GM23248 (cell line): ENCODE results near the gene PAPPA2. TPM values are rescaled to one million over a fixed set of nuclear protein-coding genes. Genes with fewer than 3 reads are reported as not detected.

Source experiments
- DNase-seq: peaks from one replicate; pipeline ENCODE4 v3.0.0-alpha.2; 2015
- H2AFZ ChIP-seq: fragments of 200-600 bp; sonication (generic); 2 replicates; pipeline ENCODE4 v1.6.1; 2016; ENCODE audit warnings: antibody characterized with exemption
- H3F3A ChIP-seq: fragments of 200-600 bp; sonication (generic); 2 replicates; pipeline ENCODE4 v1.6.1; 2016; ENCODE audit warnings: mild to moderate bottlenecking, antibody characterized with exemption, mixed run types; ENCODE audit not compliant: insufficient read depth
- H3K27ac ChIP-seq: fragments of 200-600 bp; sonication (generic); 2 replicates; pipeline ENCODE4 v1.5.1; 2016; ENCODE audit warnings: mild to moderate bottlenecking
- H3K27me3 ChIP-seq: fragments of 200-600 bp; sonication (generic); replicated peaks from 2 replicates; pipeline ENCODE4 v1.6.1; 2016; ENCODE audit warnings: mild to moderate bottlenecking; ENCODE audit not compliant: insufficient read depth
- H3K36me3 ChIP-seq: fragments of 200-600 bp; sonication (generic); 2 replicates; pipeline ENCODE4 v1.6.1; 2016; ENCODE audit warnings: low read depth, mild to moderate bottlenecking
- H3K4me1 ChIP-seq: fragments of 200-600 bp; sonication (generic); 2 replicates; pipeline ENCODE4 v1.6.1; 2016; ENCODE audit warnings: mild to moderate bottlenecking; ENCODE audit not compliant: insufficient read depth
- H3K4me2 ChIP-seq: fragments of 200-600 bp; sonication (generic); one replicate; pipeline ENCODE4 v1.6.1; 2016; ENCODE audit warnings: mild to moderate bottlenecking; ENCODE audit not compliant: unreplicated experiment
- H3K4me3 ChIP-seq: fragments of 200-600 bp; sonication (generic); 2 replicates; pipeline ENCODE4 v1.5.1; 2016; ENCODE audit warnings: mild to moderate bottlenecking
- H3K79me2 ChIP-seq: fragments of 200-600 bp; sonication (generic); 2 replicates; pipeline ENCODE4 v1.6.1; 2016; ENCODE audit warnings: mild to moderate bottlenecking; ENCODE audit not compliant: insufficient read depth
- H3K9ac ChIP-seq: fragments of 200-600 bp; sonication (generic); 2 replicates; pipeline ENCODE4 v1.6.1; 2016; ENCODE audit warnings: mild to moderate bottlenecking
- H3K9me2 ChIP-seq: fragments of 200-600 bp; sonication (generic); 2 replicates; pipeline ENCODE4 v1.6.1; 2016; ENCODE audit warnings: mixed run types, mild to moderate bottlenecking, moderate library complexity; ENCODE audit not compliant: insufficient read depth
- H3K9me3 ChIP-seq: fragments of 200-600 bp; sonication (generic); one replicate; pipeline ENCODE4 v1.6.1; 2017; ENCODE audit warnings: low read depth
- H4K20me1 ChIP-seq: fragments of 200-600 bp; sonication (generic); 2 replicates; pipeline ENCODE4 v1.6.0; 2016; ENCODE audit not compliant: insufficient read depth
- EZH2 ChIP-seq: fragments of 200-600 bp; sonication (generic); IDR thresholded peaks from 2 replicates; pipeline ENCODE4 v1.6.1; 2018; ENCODE audit warnings: antibody characterized with exemption, mild to moderate bottlenecking; ENCODE audit not compliant: insufficient read depth, poor library complexity, severe bottlenecking
- EZH2phosphoT487 ChIP-seq: fragments of 200-600 bp; sonication (generic); IDR thresholded peaks from 2 replicates; pipeline ENCODE4 v1.6.1; 2018; ENCODE audit warnings: antibody characterized with exemption, moderate library complexity, mild to moderate bottlenecking, low read depth; ENCODE audit not compliant: insufficient read depth
- WGBS, 2 experiments: methylation state at CpG; one replicate each; pipeline ENCODE4 v1.1.6; 2015 to 2017; ENCODE audit warnings: low lambda C conversion rate in 2 of 2, low coverage in 1 of 2; ENCODE audit errors: missing lambda C conversion rate in 2 of 2; 5-methylcytosine and 5-hydroxymethylcytosine counted together
- in situ Hi-C: fragments of 300-500 bp; cut with MboI; formaldehyde crosslinking; loops from 2 replicates; pipeline ENCODE4 v1.15.0; 2020
- polyA plus RNA-seq: library from polyadenylated mRNA; unstranded; fragments of >200 nt; fragmentation: Nextera tagmentation; extraction: Ambion mirVana; gene quantifications from 2 replicates; pipeline ENCODE4 v1.2.1, GENCODE V29; 2016
- total RNA-seq: library from RNA; depleted of rRNA; stranded (reverse); fragments of >200 nt; shearing (Covaris generic); gene quantifications from 2 replicates; pipeline ENCODE4 v1.2.3, GENCODE V29; 2014

The PAPPA2 gene
- total and polyA plus RNA-seq, 2 experiments from 2014 or later = 3.9 to 8.1 TPM

- Histone ChIP-seq H3K9me2 (no peaks in the 10 kb centered on the region), H3K4me2 (no peak overlapping the region), H3K27ac (no peak overlapping the region), H3K36me3 (no peaks in the 10 kb centered on the region), H3K4me1 (no peaks in the 10 kb centered on the region), H2AFZ (no peak overlapping the region), H3K79me2 (no peaks in the 10 kb centered on the region), H3K9me3 (no peaks in the 10 kb centered on the region), H3K27me3 (0 out of 2 replicates have a peak, but pooled peaks cover 7% of the 10 kb centered on the region), H3K4me3 (no peak overlapping the region), H3K9ac (no peak overlapping the region), H4K20me1 (no peaks in the 10 kb centered on the region), H3F3A (no peaks in the 10 kb centered on the region)
- TF ChIP-seq EZH2 = no peak
- no peak for TF ChIP-seq EZH2phosphoT487
- in situ Hi-C loops = no loop called here
- no peak for DNase-seq
- WGBS, 2 experiments = 53 to 58% methylated on average over 16 of the region's 16 CpGs
Observed at GRCh38 chr1:176531921-176532897, 69.2 kb downstream of the PAPPA2 start.

GRCh38 chr1:176533020-176533419, 70.0 kb downstream of the PAPPA2 start:
- Histone ChIP-seq H3K9ac (no peak overlapping the region), H3K4me2 (no peak overlapping the region), H3K9me3 (no peaks in the 10 kb centered on the region), H3K4me3 (no peak overlapping the region), H3K4me1 (no peaks in the 10 kb centered on the region), H3K36me3 (no peaks in the 10 kb centered on the region), H3K27ac (no peak overlapping the region), H3F3A (no peaks in the 10 kb centered on the region), H3K27me3 (0 out of 2 replicates have a peak, but pooled peaks cover 4% of the 10 kb centered on the region), H3K79me2 (no peaks in the 10 kb centered on the region), H4K20me1 (no peaks in the 10 kb centered on the region), H3K9me2 (no peaks in the 10 kb centered on the region), H2AFZ (no peak overlapping the region)
- WGBS, 2 experiments = 67 to 71% methylated on average over 1 of the region's 1 CpG
- TF ChIP-seq EZH2 (no peak), EZH2phosphoT487 (no peak)
- no peak for DNase-seq
- in situ Hi-C loops = no loop called here

DNA sequence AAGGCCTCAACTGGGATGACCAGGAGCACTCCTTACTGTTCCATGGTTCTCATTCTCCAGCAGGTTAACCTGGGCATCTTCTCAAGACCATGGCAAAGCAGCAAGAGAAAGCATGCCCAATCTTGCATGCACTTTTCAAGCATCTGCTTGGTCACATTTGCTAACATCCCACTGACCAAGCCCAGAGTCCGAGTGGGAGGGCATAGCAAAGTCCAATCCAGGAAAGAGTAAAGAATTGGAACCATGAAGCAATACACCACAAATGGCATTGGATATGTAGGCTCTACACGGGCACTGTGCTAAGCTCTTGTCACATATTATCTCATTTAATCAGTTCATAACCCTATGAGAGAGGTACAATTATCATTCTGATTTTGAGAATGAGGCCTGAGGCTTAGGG, 73.6 kb downstream of the PAPPA2 start:
- Histone ChIP-seq H3K9me2 (no peaks in the 10 kb centered on the region), H3K27me3 (0 out of 2 replicates have a peak, but pooled peaks cover 4% of the 10 kb centered on the region), H3K9me3 (no peaks in the 10 kb centered on the region), H3K4me2 (no peak overlapping the region), H4K20me1 (no peaks in the 10 kb centered on the region), H3K4me3 (no peak overlapping the region), H3K27ac (no peak overlapping the region), H3K79me2 (no peaks in the 10 kb centered on the region), H3K4me1 (no peaks in the 10 kb centered on the region), H3K9ac (no peak overlapping the region), H2AFZ (no peak overlapping the region), H3F3A (no peaks in the 10 kb centered on the region), H3K36me3 (no peaks in the 10 kb centered on the region)
- DNase-seq = no peak
- in situ Hi-C loops = no loop called here
- TF ChIP-seq EZH2phosphoT487 (no peak), EZH2 (no peak)
- WGBS, 2 experiments = 32 to 38% methylated on average over 2 of the region's 2 CpGs

DNA sequence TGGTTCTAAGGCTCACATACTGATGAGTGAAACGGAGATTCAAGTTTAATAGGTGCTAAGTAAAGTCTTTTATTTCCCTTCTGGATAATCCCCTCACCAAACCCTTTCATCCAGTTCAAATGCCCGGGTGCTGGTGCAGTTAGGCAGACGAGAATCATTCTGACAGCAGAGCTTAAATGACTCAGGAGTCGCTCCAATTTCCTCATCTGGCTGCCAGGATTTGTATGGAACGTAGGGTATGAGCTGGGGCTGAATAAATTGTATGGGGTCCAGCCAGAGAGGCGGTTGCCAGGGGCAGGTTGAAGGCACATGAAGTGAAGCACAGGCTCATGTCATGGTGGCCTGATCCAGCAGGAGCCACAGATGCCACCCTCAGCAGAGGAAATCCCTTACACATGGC, 76.0 kb downstream of the PAPPA2 start:
- H2AFZ ChIP-seq = no peak overlapping the region
- H3K27ac ChIP-seq = no peak overlapping the region
- H3K9ac ChIP-seq = no peak overlapping the region
- WGBS, 2 experiments = 2 to 3% methylated on average over 6 of the region's 6 CpGs
- no peaks in the 10 kb centered on the region for H3K9me2 ChIP-seq
- no peaks in the 10 kb centered on the region for H3K4me1 ChIP-seq
- DNase-seq = peak; percentile 24
- H3K79me2 ChIP-seq = no peaks in the 10 kb centered on the region
- in situ Hi-C loops = no loop called here
- H3F3A ChIP-seq = no peaks in the 10 kb centered on the region
- H4K20me1 ChIP-seq = no peaks in the 10 kb centered on the region
- no peaks in the 10 kb centered on the region for H3K36me3 ChIP-seq
- TF ChIP-seq EZH2phosphoT487 = no peak
- TF ChIP-seq EZH2 = no peak
- 0 out of 2 replicates have a peak, but pooled peaks cover 4% of the 10 kb centered on the region for H3K27me3 ChIP-seq
- no peak overlapping the region for H3K4me2 ChIP-seq
- no peaks in the 10 kb centered on the region for H3K9me3 ChIP-seq
- H3K4me3 ChIP-seq = no peak overlapping the region
